IPS-18a (cell line): ENCODE results near the gene MARCHF3.
"Not testable (repeated sequence)": the region's sequence is repeated elsewhere in the genome, so short reads cannot be mapped to it uniquely, and the experiment has no call there.

Source experiments
- H3K27ac ChIP-seq: one replicate; pipeline ENCODE4 v1.5.1; 2013; ENCODE audit warnings: low read length
- H3K27me3 ChIP-seq: one replicate; pipeline ENCODE4 v1.6.1; 2013; ENCODE audit warnings: mild to moderate bottlenecking, low read length; ENCODE audit not compliant: control insufficient read depth, insufficient read depth
- H3K36me3 ChIP-seq: one replicate; pipeline ENCODE4 v1.6.1; 2013; ENCODE audit warnings: low read depth, low read length; ENCODE audit not compliant: control insufficient read depth
- H3K4me1 ChIP-seq: one replicate; pipeline ENCODE4 v1.6.1; 2013; ENCODE audit warnings: low read depth, low read length; ENCODE audit not compliant: control insufficient read depth
- H3K4me3 ChIP-seq: one replicate; pipeline ENCODE4 v1.5.1; 2013; ENCODE audit warnings: low read length
- H3K9ac ChIP-seq: one replicate; pipeline ENCODE4 v1.6.1; 2013; ENCODE audit warnings: mild to moderate bottlenecking, low read length, moderate library complexity
- H3K9me3 ChIP-seq: one replicate; pipeline ENCODE4 v1.6.1; 2013; ENCODE audit warnings: low read depth, low read length; ENCODE audit not compliant: control insufficient read depth

MARCHF3 gene

DNA sequence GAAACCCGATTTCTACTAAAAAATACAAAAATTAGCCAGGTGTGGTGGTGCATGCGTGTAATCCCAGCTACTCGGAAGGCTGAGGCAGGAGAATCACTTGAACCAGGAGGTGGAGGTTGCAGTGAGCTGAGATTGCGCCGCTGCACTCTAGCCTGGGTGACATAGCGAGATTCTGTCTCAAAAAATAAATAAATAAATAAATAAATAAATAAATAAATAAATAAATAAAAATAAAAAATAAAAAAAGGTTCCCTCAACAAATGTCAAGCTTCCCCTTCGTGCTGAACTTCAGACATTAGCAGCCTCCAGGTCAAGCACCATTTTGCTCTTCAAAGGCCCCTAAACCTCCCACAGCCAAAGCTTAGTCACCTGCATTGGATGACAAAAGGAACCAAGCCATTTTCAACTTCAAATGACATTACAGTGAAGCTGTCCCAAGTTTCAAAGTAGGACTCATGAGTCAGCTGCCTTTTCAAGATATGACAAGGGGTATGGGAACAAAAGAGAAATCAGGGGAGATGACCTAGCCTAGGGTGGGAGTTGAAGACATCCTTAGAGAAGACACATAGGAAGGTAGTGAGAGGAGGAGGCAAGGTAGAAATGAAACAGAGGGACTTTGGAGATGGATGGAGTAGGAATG lies 6.7 kb downstream of the MARCHF3 start:
- H3K36me3 ChIP-seq, H3K9ac ChIP-seq, H3K4me3 ChIP-seq, H3K4me1 ChIP-seq, H3K27ac ChIP-seq, H3K9me3 ChIP-seq, H3K27me3 ChIP-seq: not testable (repeated sequence)

DNA sequence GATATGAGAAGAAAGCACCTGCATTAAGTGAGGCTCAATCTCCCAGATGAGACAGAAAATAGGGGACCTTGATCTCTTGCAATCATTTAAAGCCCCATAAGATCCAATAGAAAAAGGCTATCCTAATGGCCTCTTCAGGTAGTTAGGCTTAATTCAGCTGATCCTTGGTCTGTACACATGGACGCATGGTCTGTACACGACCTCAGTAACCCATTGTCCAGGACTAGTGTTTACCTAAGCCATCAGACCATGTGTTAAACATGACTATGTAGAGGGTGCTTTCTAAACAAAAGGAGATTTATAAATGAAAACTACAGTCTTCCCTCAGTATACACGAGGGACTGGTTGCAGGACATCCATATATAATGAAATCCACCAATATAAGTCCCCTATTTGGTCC lies 7.5 kb downstream of the MARCHF3 start:
- Histone ChIP-seq H3K4me3 (no peak overlapping the region), H3K9me3 (no peaks in the 10 kb centered on the region), H3K9ac (no peak overlapping the region), H3K27ac (no peak overlapping the region), H3K27me3 (no peaks in the 10 kb centered on the region), H3K4me1 (peaks cover 9% of the 10 kb centered on the region), H3K36me3 (no peaks in the 10 kb centered on the region)

DNA sequence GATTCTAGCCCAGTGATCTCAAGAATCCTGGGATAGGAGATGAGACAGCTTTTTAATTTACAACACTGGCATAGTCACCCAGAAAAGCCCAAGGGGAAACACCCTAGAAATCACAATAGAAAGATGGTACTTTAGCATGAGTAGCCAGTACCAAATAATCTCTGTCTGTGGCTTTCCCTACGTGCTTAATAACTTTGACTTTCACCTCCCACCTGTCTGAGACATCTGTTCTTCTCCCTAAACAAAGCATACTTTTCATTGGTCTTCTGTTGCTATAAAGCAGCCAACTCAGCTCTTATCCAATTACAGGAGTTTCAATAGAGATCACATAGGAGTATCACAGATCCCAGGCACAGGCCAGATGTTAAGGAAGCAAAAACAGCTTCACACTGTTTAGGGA lies 10.4 kb downstream of the MARCHF3 start:
- no peaks in the 10 kb centered on the region for H3K27me3 ChIP-seq
- H3K27ac ChIP-seq, result no peak overlapping the region
- H3K9ac ChIP-seq, result no peak overlapping the region
- H3K36me3 ChIP-seq, result no peaks in the 10 kb centered on the region
- H3K9me3 ChIP-seq, result no peaks in the 10 kb centered on the region
- no peak overlapping the region for H3K4me3 ChIP-seq
- H3K4me1 ChIP-seq, result peaks cover 5% of the 10 kb centered on the region

DNA sequence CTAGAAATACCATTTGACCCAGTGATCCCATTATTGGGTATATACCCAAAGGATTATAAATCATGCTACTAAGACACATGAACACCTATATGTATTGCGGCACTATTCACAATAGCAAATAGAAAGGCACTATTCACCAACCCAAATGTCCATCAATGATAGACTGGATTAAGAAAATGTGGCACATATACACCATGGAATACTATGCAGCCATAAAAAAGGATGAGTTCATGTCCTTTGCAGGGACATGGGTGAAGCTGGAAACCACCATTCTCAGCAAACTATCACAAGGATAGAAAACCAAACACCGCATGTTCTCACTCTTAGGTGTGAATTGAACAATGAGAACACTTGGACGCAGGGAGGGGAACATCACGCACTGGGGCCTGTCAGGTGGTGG lies 13.6 kb downstream of the MARCHF3 start:
- H3K27me3 ChIP-seq, H3K36me3 ChIP-seq, H3K4me1 ChIP-seq, H3K4me3 ChIP-seq, H3K9ac ChIP-seq, H3K9me3 ChIP-seq, H3K27ac ChIP-seq: not testable (repeated sequence)

DNA sequence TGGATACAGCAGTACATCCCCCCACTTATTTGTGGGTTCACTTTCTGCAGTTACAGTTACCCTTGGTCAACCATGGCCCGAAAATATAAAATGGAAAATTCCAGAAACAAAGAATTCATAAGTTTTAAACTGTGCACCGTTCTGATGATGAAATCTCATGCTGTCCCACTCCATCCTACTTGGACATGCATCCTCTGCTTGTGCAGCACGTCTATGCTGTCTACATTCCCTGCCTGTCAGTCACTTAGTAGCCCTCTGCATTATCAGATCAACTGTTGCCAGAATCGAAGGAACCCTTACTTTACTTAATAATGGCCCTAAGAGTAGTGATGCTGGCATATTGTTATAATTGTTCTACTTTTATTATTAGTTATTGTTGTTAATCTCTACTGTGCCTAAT lies 14.6 kb downstream of the MARCHF3 start:
- H3K27me3 ChIP-seq, result no peaks in the 10 kb centered on the region
- no peaks in the 10 kb centered on the region for H3K9me3 ChIP-seq
- no peak overlapping the region for H3K4me3 ChIP-seq
- peaks cover 5% of the 10 kb centered on the region for H3K4me1 ChIP-seq
- H3K36me3 ChIP-seq, result no peaks in the 10 kb centered on the region
- no peak overlapping the region for H3K9ac ChIP-seq
- no peak overlapping the region for H3K27ac ChIP-seq

DNA sequence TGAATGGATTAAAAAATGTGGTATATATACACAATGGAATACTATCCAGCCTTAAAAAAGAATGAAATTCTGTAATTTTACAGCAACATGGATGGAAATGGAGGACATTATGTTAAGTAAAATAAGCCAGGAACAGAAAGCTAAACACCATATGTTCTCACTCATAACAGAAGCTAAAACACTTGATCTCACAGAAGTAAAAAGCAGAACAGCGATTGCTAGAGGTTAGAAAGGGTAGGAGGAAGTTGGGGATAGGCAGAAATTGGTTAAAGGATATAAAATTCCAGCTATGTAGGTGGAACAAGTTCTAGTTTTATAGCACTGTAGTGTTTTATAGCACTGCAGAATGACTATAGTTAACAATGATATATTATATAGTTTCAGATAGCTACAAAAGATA lies 15.8 kb downstream of the MARCHF3 start:
- Histone ChIP-seq H3K4me3 (no peak overlapping the region), H3K27me3 (no peaks in the 10 kb centered on the region), H3K27ac (no peak overlapping the region), H3K9ac (no peak overlapping the region), H3K36me3 (no peaks in the 10 kb centered on the region), H3K9me3 (no peaks in the 10 kb centered on the region), H3K4me1 (peaks cover 5% of the 10 kb centered on the region)

DNA sequence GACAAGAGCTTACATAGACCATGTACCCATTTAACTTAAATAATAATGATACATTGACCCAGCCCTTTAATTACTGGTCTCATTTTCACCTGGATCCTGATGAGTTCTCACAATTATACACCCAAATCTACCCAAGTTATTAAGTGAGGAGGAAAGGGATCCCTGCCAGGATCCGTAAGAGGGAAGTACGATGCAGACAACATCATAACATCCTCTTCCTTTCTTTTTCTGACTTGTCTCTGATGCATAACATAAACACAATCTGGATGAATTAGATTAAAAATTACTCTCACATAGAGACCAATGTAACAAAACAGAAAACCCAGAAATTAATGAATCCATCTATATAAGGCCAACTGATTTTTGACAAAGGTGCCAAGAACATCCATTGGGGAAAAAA lies 17.0 kb downstream of the MARCHF3 start:
- H3K27ac ChIP-seq, result no peak overlapping the region
- H3K4me1 ChIP-seq, result peaks cover 7% of the 10 kb centered on the region
- H3K9me3 ChIP-seq, result no peaks in the 10 kb centered on the region
- H3K27me3 ChIP-seq, result no peaks in the 10 kb centered on the region
- H3K4me3 ChIP-seq, result no peak overlapping the region
- no peaks in the 10 kb centered on the region for H3K36me3 ChIP-seq
- H3K9ac ChIP-seq, result no peak overlapping the region

DNA sequence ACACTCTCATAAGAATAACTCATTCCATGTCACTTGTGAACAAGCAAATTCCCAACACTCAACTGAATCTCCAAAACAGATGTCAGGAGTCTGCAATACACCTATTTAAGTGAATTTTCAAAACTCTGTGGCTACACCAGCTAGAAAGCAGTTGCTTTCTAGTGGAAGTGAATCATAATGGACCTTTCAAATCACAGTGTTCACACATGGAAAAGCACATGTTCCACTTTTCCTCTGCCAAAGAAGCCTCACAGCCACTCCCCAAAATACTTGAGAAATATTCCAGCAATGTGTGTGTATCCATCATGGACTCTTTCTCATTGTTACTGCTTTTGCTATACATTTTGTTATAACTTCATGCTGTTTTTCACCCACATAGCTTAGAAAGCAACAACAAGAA lies 17.4 kb downstream of the MARCHF3 start:
- H3K9ac ChIP-seq, result no peak overlapping the region

DNA sequence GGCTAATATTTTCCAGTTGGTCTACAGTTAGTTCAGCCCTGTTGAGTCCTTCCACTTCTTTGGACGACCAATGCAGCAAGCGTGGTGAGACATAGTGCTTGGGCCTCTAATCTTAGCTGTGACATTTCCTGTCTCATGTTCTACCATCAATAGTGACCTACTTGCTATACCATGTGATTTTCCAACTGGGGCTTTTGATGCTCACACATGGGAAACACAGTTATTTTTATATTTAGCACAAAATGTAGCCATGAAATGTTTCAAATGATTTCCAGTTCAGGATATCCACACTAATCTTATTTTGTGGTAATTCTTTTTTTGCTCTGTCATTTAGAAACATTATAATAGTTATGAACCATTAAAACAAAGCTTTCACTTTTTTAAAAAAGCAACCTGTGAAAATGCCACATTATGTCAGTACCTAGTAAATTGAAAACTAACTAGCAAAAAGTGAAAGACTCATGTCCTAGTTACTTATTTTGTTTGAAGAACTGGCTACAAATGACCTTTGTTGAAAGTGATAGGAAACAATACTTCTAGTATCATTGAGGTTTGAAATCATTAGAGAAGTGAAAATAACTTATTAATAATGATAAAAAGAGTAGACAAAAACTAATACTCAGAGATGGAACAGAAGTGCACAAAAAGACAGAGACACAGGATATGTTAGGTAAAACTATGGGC lies 18.3 kb downstream of the MARCHF3 start:
- Histone ChIP-seq H3K27ac (no peak overlapping the region), H3K9me3 (no peaks in the 10 kb centered on the region), H3K4me3 (no peak overlapping the region), H3K27me3 (no peaks in the 10 kb centered on the region), H3K4me1 (peaks cover 7% of the 10 kb centered on the region), H3K9ac (no peak overlapping the region), H3K36me3 (no peaks in the 10 kb centered on the region)

More for the DNA sequence above, 17.4 kb downstream of the MARCHF3 start:
- Histone ChIP-seq H3K4me3 (no peak overlapping the region), H3K27me3 (no peaks in the 10 kb centered on the region), H3K27ac (no peak overlapping the region), H3K36me3 (no peaks in the 10 kb centered on the region), H3K9me3 (no peaks in the 10 kb centered on the region), H3K4me1 (peaks cover 7% of the 10 kb centered on the region)

DNA sequence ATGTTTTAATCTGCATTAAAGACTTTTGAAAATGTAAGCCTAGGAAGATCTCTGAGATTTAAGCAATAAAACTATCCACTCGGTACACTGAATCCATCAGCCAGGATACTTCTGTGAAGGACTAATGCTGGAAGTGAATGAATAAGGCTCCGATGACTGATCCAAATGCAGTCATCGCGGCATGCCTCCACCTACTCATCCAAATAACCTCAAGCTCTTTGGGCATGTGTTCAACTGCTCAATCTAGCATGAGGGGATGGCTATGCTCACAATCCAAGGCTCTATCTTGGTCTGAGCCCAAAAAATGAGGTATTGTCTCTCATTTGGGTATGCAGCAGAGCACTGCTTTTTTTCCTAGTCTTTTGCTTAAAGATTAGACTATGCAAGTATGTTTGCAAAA lies 19.2 kb downstream of the MARCHF3 start:
- Histone ChIP-seq H3K27ac (no peak overlapping the region), H3K27me3 (no peaks in the 10 kb centered on the region), H3K4me1 (peaks cover 7% of the 10 kb centered on the region), H3K4me3 (no peak overlapping the region), H3K9ac (no peak overlapping the region), H3K9me3 (no peaks in the 10 kb centered on the region), H3K36me3 (no peaks in the 10 kb centered on the region)

DNA sequence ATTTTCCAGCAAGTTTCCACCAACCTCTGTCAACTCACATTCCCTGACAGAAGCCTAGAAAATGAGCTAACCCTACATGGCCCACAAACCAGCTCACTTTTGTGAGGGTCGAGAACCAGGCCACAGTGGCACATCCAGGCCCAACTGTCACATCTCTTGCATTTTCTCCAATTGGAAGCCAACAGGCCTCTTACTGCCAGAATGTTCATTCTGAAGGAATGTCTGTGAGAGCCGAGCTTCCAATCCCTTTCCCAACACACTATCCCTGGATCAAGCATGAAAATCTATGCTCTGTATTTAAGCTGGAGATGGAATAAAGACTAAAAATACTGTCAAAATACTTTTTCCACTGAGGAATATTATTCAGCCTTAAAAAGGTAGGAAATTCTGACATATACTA lies 20.0 kb downstream of the MARCHF3 start:
- Histone ChIP-seq H3K27ac (no peak overlapping the region), H3K4me3 (no peak overlapping the region), H3K9me3 (no peaks in the 10 kb centered on the region), H3K36me3 (no peaks in the 10 kb centered on the region), H3K4me1 (peaks cover 6% of the 10 kb centered on the region), H3K9ac (no peak overlapping the region), H3K27me3 (no peaks in the 10 kb centered on the region)

DNA sequence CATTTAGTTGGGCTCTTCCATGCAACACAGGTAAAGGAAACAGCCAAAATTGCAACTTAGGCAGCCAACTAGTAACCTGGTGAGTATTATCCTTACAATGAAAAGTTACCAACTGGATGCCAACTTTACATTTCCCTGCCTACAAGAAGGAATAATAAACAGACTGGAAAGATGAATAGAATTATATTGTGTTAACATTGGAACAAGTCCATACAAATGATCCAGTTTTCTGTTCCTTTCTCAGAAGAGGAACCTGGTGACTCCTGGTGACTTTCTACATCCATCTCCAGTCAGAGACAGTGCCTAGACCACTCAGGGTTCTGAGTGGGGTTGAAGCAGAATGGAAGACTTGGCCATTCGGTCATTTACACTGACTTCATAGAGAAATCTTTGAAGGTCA lies 20.6 kb downstream of the MARCHF3 start:
- no peaks in the 10 kb centered on the region for H3K27me3 ChIP-seq
- H3K27ac ChIP-seq, result no peak overlapping the region
- no peak overlapping the region for H3K4me3 ChIP-seq
- H3K4me1 ChIP-seq, result peaks cover 2% of the 10 kb centered on the region
- H3K9me3 ChIP-seq, result no peaks in the 10 kb centered on the region
- no peak overlapping the region for H3K9ac ChIP-seq
- no peaks in the 10 kb centered on the region for H3K36me3 ChIP-seq
